ENCODE results near the gene OR8I2. TPM values are rescaled to one million over a fixed set of nuclear protein-coding genes. Genes with fewer than 3 reads are reported as not detected.

The OR8I2 gene
- total RNA-seq, 1 donor from 2014 or later: not detected

Other genes starting within 250 kb of the OR8I2 start
- gene TRIM51, start 210.0 kb upstream of the OR8I2 start, total RNA-seq: not detected in 3 replicates
- not detected in 3 replicates for gene OR5W2, start 178.7 kb upstream of the OR8I2 start, total RNA-seq
- not detected in 3 replicates for gene OR5I1, start 156.9 kb upstream of the OR8I2 start, total RNA-seq
- gene OR10AG1, start 123.4 kb upstream of the OR8I2 start, total RNA-seq: not detected in 3 replicates
- gene OR5F1, start 98.7 kb upstream of the OR8I2 start, total RNA-seq: not detected in 3 replicates
- not detected in 3 replicates for gene OR5AS1, start 65.7 kb upstream of the OR8I2 start, total RNA-seq
- not detected in 3 replicates for gene OR8H2, start 10.4 kb downstream of the OR8I2 start, total RNA-seq
- gene OR8H3, start 29.1 kb downstream of the OR8I2 start, total RNA-seq: not detected in 3 replicates
- gene OR8J3, start 46.9 kb downstream of the OR8I2 start, total RNA-seq: not detected in 3 replicates
- gene OR8K5, start 67.0 kb downstream of the OR8I2 start, total RNA-seq: not detected in 3 replicates
- gene OR5J2, start 83.3 kb downstream of the OR8I2 start, total RNA-seq: not detected in 3 replicates
- not detected in 3 replicates for gene OR5T2, start 140.9 kb downstream of the OR8I2 start, total RNA-seq
- not detected in 3 replicates for gene OR5T3, start 158.9 kb downstream of the OR8I2 start, total RNA-seq
- not detected in 3 replicates for gene OR5T1, start 180.8 kb downstream of the OR8I2 start, total RNA-seq
- gene OR8H1, start 198.9 kb downstream of the OR8I2 start, total RNA-seq: not detected in 3 replicates
- not detected in 3 replicates for gene OR8K3, start 221.8 kb downstream of the OR8I2 start, total RNA-seq

Data from chondrocyte (in vitro differentiated cells).